ENCODE measurements around the gene C1orf159. TPM values are rescaled to one million over a fixed set of nuclear protein-coding genes. Genes with fewer than 3 reads are reported as not detected.

C1orf159 gene
- total and polyA plus RNA-seq, 12 donors = 2.9 to 14.0 (median 4.1) TPM

- ATAC-seq (no peak), DNase-seq (no peak)
- intact Hi-C loops (cut with DNase I) = no loop called here
- peaks cover 0 to 8% (median 0%) of the 10 kb centered on the region in 9 donors for H3K4me1 ChIP-seq
- H3K27ac ChIP-seq = no peak overlapping the region
- no peak for TF ChIP-seq CTCF (IDR thresholded peaks at IDR 0.05)
- no peaks in the 10 kb centered on the region for H3K36me3 ChIP-seq
- no peaks in the 10 kb centered on the region for H3K9me3 ChIP-seq
- H3K4me3 ChIP-seq = no peak overlapping the region
- peaks cover 0 to 22% (median 6%) of the 10 kb centered on the region in 7 donors for H3K27me3 ChIP-seq
- WGBS, 2 donors = 87 to 92% methylated on average over 13 of the region's 13 CpGs
Observed at GRCh38 chr1:1148061-1148460, 32.2 kb upstream of the C1orf159 start.

- H3K4me3 ChIP-seq = no peak overlapping the region
- no peaks in the 10 kb centered on the region for H3K9me3 ChIP-seq
- no peak for DNase-seq
- TF ChIP-seq CTCF (IDR thresholded peaks at IDR 0.05) = no peak
- WGBS, 2 donors = 93 to 94% methylated on average over 15 of the region's 15 CpGs
- no peaks in the 10 kb centered on the region for H3K36me3 ChIP-seq
- H3K27ac ChIP-seq = no peak overlapping the region
- H3K4me1 ChIP-seq = peaks cover 0 to 8% (median 0%) of the 10 kb centered on the region in 9 donors
- ATAC-seq = no peak
- intact Hi-C loops (cut with DNase I) = no loop called here
- peaks cover 0 to 37% (median 18%) of the 10 kb centered on the region in 7 donors for H3K27me3 ChIP-seq
Observed at GRCh38 chr1:1146596-1146995, 30.7 kb upstream of the C1orf159 start.

GRCh38 chr1:1146026-1146425 lies 30.1 kb upstream of the C1orf159 start:
- Histone ChIP-seq H3K27me3 (peaks cover 0 to 39% (median 19%) of the 10 kb centered on the region in 7 donors), H3K4me3 (no peak overlapping the region), H3K27ac (no peak overlapping the region), H3K4me1 (peaks cover 0 to 8% (median 0%) of the 10 kb centered on the region in 9 donors), H3K36me3 (no peaks in the 10 kb centered on the region), H3K9me3 (no peaks in the 10 kb centered on the region)
- no peak for ATAC-seq
- WGBS, 2 donors = 78 to 84% methylated on average over 14 of the region's 14 CpGs
- DNase-seq = no peak
- intact Hi-C loops (cut with DNase I) = no loop called here
- no peak for TF ChIP-seq CTCF (IDR thresholded peaks at IDR 0.05)

GRCh38 chr1:1145547-1145914 lies 29.6 kb upstream of the C1orf159 start:
- H3K27me3 ChIP-seq = peaks cover 0 to 43% (median 23%) of the 10 kb centered on the region in 7 donors
- DNase-seq (no peak), ATAC-seq (no peak)
- H3K27ac ChIP-seq = no peak overlapping the region
- 84 to 94% methylated on average over 8 to 9 of the region's 9 CpGs for WGBS, 2 donors
- intact Hi-C loops (cut with DNase I) = no loop called here
- H3K4me1 ChIP-seq = peaks cover 0 to 8% (median 0%) of the 10 kb centered on the region in 9 donors
- no peaks in the 10 kb centered on the region for H3K9me3 ChIP-seq
- H3K36me3 ChIP-seq = no peaks in the 10 kb centered on the region
- no peak overlapping the region for H3K4me3 ChIP-seq
- no peak for TF ChIP-seq CTCF (IDR thresholded peaks at IDR 0.05)

Data from heart right ventricle (tissue), 16 donors.